D721Med (cell line): Measurements from ENCODE around the gene CDK17.

Experiments
- DNase-seq: peaks from one replicate; pipeline ENCODE4 v3.0.0; 2011; ENCODE audit warnings: low spot score; ENCODE audit not compliant: insufficient read length
- FAIRE-seq: peaks from 2 replicates; lab custom pipeline; 2011; peaks lifted over from hg19 to GRCh38; lab: Jason Lieb, UNC
- CTCF ChIP-seq: IDR thresholded peaks from 2 replicates; pipeline ENCODE4 v1.5.1; 2012; ENCODE audit warnings: mild to moderate bottlenecking, control low read depth; ENCODE audit not compliant: insufficient read depth; ENCODE audit errors: missing control alignments

The CDK17 gene

GRCh38 chr12:96308881-96309280 is 91.4 kb downstream of the CDK17 start:
- no peak for TF ChIP-seq CTCF
- FAIRE-seq, result no peak
- no peak for DNase-seq

GRCh38 chr12:96305665-96306064 is 94.6 kb downstream of the CDK17 start:
- TF ChIP-seq CTCF, result no peak
- FAIRE-seq (no peak), DNase-seq (no peak)

GRCh38 chr12:96303653-96304052 is 96.6 kb downstream of the CDK17 start:
- DNase-seq (no peak), FAIRE-seq (no peak)
- no peak for TF ChIP-seq CTCF

GRCh38 chr12:96302687-96303310 is 97.4 kb downstream of the CDK17 start:
- no peak for FAIRE-seq
- TF ChIP-seq CTCF, result no peak
- DNase-seq, result no peak

- no peak for TF ChIP-seq CTCF
- no peak for FAIRE-seq
- DNase-seq, result no peak
These were observed 98.5 kb downstream of the CDK17 start for GRCh38 chr12:96301732-96302131.

GRCh38 chr12:96300064-96300463 is 100.2 kb downstream of the CDK17 start:
- DNase-seq (no peak), FAIRE-seq (no peak)
- no peak for TF ChIP-seq CTCF

GRCh38 chr12:96297504-96297903 is 102.7 kb downstream of the CDK17 start:
- FAIRE-seq (no peak), DNase-seq (no peak)
- TF ChIP-seq CTCF, result no peak
